Motor neuron (in vitro differentiated cells): ENCODE measurements around the gene TENM3. TPM values are rescaled to one million over a fixed set of nuclear protein-coding genes. Genes with fewer than 3 reads are reported as not detected.

Experiments used
- ATAC-seq, 8 experiments: fragments of 200-7000 bp; cut with Tn5 transposase; replicated peaks in 6 of 8; 2 replicates each; pipeline ENCODE4 v1.8.0; 2021; ENCODE audit warnings: mild to moderate bottlenecking in 8 of 8, moderate library complexity in 8 of 8
- H3K27ac ChIP-seq, 2 donors: fragments of 250-450 bp; sonication (Bioruptor Pico); 2 replicates each; pipeline ENCODE4 v1.9.0; 2021; ENCODE audit warnings: antibody characterized with exemption in 2 of 2, mild to moderate bottlenecking in 2 of 2, moderate library complexity in 1 of 2
- H3K4me1 ChIP-seq, 2 donors: fragments of 250-450 bp; sonication (Bioruptor Pico); replicated peaks in 1 of 2; 2 replicates each; pipeline ENCODE4 v1.6.1; 2021; ENCODE audit warnings: antibody characterized with exemption in 2 of 2, mild to moderate bottlenecking in 2 of 2, moderate library complexity in 1 of 2
- H3K4me3 ChIP-seq, 5 donors: fragments of 250-450 bp; sonication (Bioruptor Pico); 2 replicates each; pipeline ENCODE4 v1.9.0; 2021; ENCODE audit warnings: antibody characterized with exemption in 5 of 5, mild to moderate bottlenecking in 5 of 5, moderate library complexity in 4 of 5
- WGBS, 10 experiments: fragments of 450-650 bp; shearing (Covaris generic); methylation state at CpG; one replicate each; pipeline ENCODE4 v1.0.0; 2022; 5-methylcytosine and 5-hydroxymethylcytosine counted together
- in situ Hi-C, 9 experiments: fragments of 400-800 bp; cut with MboI; loops; one replicate each; pipeline ENCODE4 v1.15.0; 2021; ENCODE audit warnings: low sequenced_read_pairs in 9 of 9, low pct_unique_long_range_greater_than_20kb in 2 of 9; ENCODE audit not compliant: unreplicated experiment in 9 of 9
- total RNA-seq, 8 experiments: library from RNA; unstranded; fragments of 300-600 nt; gene quantifications; 2 replicates each; pipeline versions ENCODE4 v1.2.3 to v1.2.4, GENCODE V29; 2022

Gene TENM3
- total RNA-seq, 8 experiments from 2014 or later, result 9.1 to 129 (median 42.0) TPM

- Histone ChIP-seq H3K27ac (no peak overlapping the region), H3K4me1 (no peaks in the 10 kb centered on the region), H3K4me3 (no peak overlapping the region)
- no peak for ATAC-seq
- WGBS, 10 experiments, result 43 to 100% (median 94%) methylated on average over 2 to 7 of the region's 7 CpGs
- in situ Hi-C loops, result loop anchor here in 1 of 9 experiments (10.0 kb wide), 1 partner anchor 68 kb away; no protein-coding TSS in a partner anchor
Measured at GRCh38 chr4:182486881-182487280, 243.7 kb downstream of the TENM3 start.

DNA sequence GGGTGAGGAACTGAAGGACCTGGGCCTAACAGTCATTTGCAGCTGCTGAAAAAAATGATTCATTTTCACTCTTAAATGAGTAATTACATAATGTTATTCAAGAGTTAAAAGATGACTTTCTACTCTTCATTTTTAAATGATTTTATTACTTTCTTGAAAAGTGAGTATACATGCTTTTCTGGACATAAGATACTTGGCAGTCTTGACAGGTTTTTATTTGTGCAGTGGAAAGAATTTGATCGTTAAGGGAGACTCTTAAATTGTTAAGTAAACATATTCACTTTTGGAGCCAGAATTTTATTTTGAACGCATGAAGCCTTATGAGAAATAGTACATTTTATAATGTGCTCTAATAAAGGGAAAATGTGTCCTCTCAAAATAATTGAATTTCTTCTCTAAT, 245.7 kb downstream of the TENM3 start:
- in situ Hi-C loops, result loop anchor here in 1 of 9 experiments (10.0 kb wide), 1 partner anchor 66 kb away; no protein-coding TSS in a partner anchor
- Histone ChIP-seq H3K27ac (no peak overlapping the region), H3K4me3 (no peak overlapping the region), H3K4me1 (peaks cover 0 to 5% of the 10 kb centered on the region in 2 donors)
- WGBS, 10 experiments, result 6 to 100% (median 85%) methylated on average over 2 of the region's 2 CpGs
- ATAC-seq, result no peak

DNA sequence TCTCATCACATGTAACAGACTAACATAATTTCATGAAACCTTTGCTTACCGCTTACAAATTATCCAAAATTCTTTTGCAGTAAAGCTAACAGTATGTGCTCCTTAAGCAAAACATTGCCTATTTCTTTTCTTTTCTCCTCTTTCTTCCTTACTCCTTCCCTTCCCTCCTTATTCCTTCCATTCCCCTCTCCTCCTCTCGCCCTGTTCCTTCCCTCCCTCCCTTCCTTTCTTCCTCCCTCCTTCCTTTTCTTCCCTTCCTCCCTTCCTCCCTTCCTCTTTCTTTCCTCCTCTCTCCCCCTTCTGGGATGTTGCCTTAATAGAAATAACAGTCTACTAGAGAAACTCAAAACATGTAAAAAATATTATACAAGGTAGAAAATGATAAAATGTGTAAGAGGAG, 246.4 kb downstream of the TENM3 start:
- 58 to 100% (median 96%) methylated on average over 1 to 2 of the region's 2 CpGs; no CpG with 5 or more reads in 2 of the 10 experiments for WGBS, 10 experiments
- ATAC-seq, result no peak
- in situ Hi-C loops, result loop anchor here in 1 of 9 experiments (10.0 kb wide), 1 partner anchor 65 kb away; no protein-coding TSS in a partner anchor
- Histone ChIP-seq H3K27ac (no peak overlapping the region), H3K4me3 (no peak overlapping the region), H3K4me1 (peaks cover 0 to 9% of the 10 kb centered on the region in 2 donors)

GRCh38 chr4:182491719-182492118, 248.5 kb downstream of the TENM3 start:
- H3K27ac ChIP-seq, result no peak overlapping the region
- no peak overlapping the region for H3K4me3 ChIP-seq
- in situ Hi-C loops, result no loop called here
- ATAC-seq, result no peak
- peaks cover 10 to 29% of the 10 kb centered on the region in 2 donors for H3K4me1 ChIP-seq

- H3K27ac ChIP-seq, result no peak overlapping the region
- in situ Hi-C loops, result no loop called here
- peak in 3 of 8 experiments; percentile 57 to 96 (median 86) for ATAC-seq
- peaks cover 10 to 29% of the 10 kb centered on the region in 2 donors for H3K4me1 ChIP-seq
- 0 to 100% (median 86%) methylated on average over 1 to 3 of the region's 3 CpGs for WGBS, 10 experiments
- H3K4me3 ChIP-seq, result no peak overlapping the region
Measured at GRCh38 chr4:182492423-182492822, 249.2 kb downstream of the TENM3 start.

DNA sequence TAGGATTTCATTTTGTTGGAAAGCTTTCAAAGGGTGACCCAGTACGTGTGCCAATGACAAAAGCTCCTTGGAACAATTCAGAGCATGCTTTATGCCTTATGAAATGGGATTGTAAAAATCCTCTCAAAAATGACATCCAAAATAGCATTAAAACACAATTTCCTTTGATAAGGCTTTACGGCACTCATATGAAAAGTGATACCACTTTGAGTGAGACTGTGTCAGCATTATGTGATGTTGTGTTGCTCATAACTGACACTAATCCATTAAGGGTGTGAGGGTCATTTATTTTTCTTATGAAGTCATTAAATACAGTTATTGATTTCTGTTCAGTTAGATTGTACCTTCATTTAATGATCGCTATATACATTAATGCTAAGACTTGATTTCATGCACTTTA, 250.2 kb downstream of the TENM3 start:
- ATAC-seq, result no peak
- WGBS, 10 experiments, result 47 to 100% (median 93%) methylated on average over 2 to 3 of the region's 3 CpGs; no CpG with 5 or more reads in 1 of the 10 experiments
- in situ Hi-C loops, result no loop called here

GRCh38 chr4:182494103-182494502, 250.9 kb downstream of the TENM3 start:
- 0 to 100% (median 92%) methylated on average over 1 to 2 of the region's 2 CpGs for WGBS, 10 experiments
- H3K4me1 ChIP-seq, result peaks cover 10 to 29% of the 10 kb centered on the region in 2 donors
- no peak for ATAC-seq
- no peak overlapping the region for H3K27ac ChIP-seq
- no peak overlapping the region for H3K4me3 ChIP-seq
- in situ Hi-C loops, result no loop called here

More for the DNA sequence above, 250.2 kb downstream of the TENM3 start:
- Histone ChIP-seq H3K27ac (no peak overlapping the region), H3K4me1 (peaks cover 10 to 29% of the 10 kb centered on the region in 2 donors), H3K4me3 (no peak overlapping the region)

- WGBS, 10 experiments, result 29 to 93% (median 70%) methylated on average over 2 to 5 of the region's 5 CpGs; no CpG with 5 or more reads in 1 of the 10 experiments
- Histone ChIP-seq H3K4me3 (no peak overlapping the region), H3K4me1 (peaks cover 10 to 29% of the 10 kb centered on the region in 2 donors), H3K27ac (no peak overlapping the region)
- peak in 5 of 8 experiments; percentile 19 to 85 (median 56) for ATAC-seq
- in situ Hi-C loops, result no loop called here
Measured at GRCh38 chr4:182495031-182495430, 251.8 kb downstream of the TENM3 start.

- in situ Hi-C loops, result no loop called here
- ATAC-seq, result no peak
- WGBS, 10 experiments, result 25 to 100% (median 71%) methylated on average over 1 to 6 of the region's 6 CpGs
- H3K4me3 ChIP-seq, result no peak overlapping the region
- H3K4me1 ChIP-seq, result peaks cover 10 to 29% of the 10 kb centered on the region in 2 donors
- H3K27ac ChIP-seq, result no peak overlapping the region
Measured at GRCh38 chr4:182495645-182496385, 252.6 kb downstream of the TENM3 start.

DNA sequence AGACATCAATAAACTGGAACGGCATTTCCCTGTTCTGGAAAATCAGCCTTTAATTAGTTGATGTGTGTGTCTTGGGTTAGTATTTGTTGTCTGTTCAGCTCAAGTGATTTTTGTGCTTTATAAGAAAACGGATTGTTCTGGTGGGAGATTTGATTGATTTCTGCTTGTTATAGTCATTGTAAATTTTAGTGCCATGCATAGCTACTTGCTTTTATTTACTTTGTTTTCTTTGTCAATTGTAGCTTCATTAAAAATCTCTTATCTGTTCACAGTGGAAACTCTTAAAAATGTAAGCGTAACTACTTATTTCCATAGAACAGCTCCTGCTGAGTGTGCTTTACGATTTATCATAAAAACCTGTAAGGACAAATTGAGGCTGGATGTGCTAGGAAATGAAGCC, 253.2 kb downstream of the TENM3 start:
- no peak overlapping the region for H3K27ac ChIP-seq
- no peak overlapping the region for H3K4me3 ChIP-seq
- H3K4me1 ChIP-seq, result peaks cover 10 to 29% of the 10 kb centered on the region in 2 donors
- in situ Hi-C loops, result no loop called here
- no peak for ATAC-seq
- WGBS, 10 experiments, result 20 to 100% (median 52%) methylated on average over 1 to 4 of the region's 4 CpGs

GRCh38 chr4:182502064-182502463, 258.9 kb downstream of the TENM3 start:
- Histone ChIP-seq H3K4me1 (peaks cover 0 to 7% of the 10 kb centered on the region in 2 donors), H3K27ac (no peak overlapping the region), H3K4me3 (no peak overlapping the region)
- WGBS, 10 experiments, result 16 to 100% (median 71%) methylated on average over 2 to 5 of the region's 5 CpGs; no CpG with 5 or more reads in 1 of the 10 experiments
- no peak for ATAC-seq
- in situ Hi-C loops, result no loop called here

DNA sequence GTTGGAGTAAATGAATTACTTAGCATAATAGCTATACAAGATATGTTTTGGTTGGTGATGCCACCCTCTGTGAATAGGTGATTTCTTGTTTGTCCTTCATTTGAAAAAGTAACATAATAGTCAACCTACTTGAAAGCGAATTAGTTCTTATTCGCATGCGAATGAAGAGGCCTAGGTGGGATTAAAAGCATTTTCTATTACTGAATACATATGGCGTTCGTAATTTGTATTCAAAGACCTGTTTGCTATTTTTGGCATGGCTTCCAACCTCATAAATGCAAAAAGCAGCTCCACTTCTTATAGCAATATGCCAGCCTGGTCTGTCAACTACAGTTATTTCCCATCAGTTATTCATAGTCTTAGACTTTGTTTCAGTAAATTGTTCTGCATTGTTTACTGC, 261.3 kb downstream of the TENM3 start:
- no peak overlapping the region for H3K4me3 ChIP-seq
- in situ Hi-C loops, result no loop called here
- no peak overlapping the region for H3K27ac ChIP-seq
- peak in 1 of 8 experiments; percentile 90 for ATAC-seq
- H3K4me1 ChIP-seq, result peaks cover 0 to 11% of the 10 kb centered on the region in 2 donors
- WGBS, 10 experiments, result 14 to 87% (median 69%) methylated on average over 3 to 5 of the region's 5 CpGs; no CpG with 5 or more reads in 1 of the 10 experiments

- 0 to 100% (median 65%) methylated on average over 1 to 3 of the region's 3 CpGs; no CpG with 5 or more reads in 1 of the 10 experiments for WGBS, 10 experiments
- Histone ChIP-seq H3K4me1 (peaks cover 0 to 11% of the 10 kb centered on the region in 2 donors), H3K27ac (no peak overlapping the region), H3K4me3 (no peak overlapping the region)
- no peak for ATAC-seq
- in situ Hi-C loops, result no loop called here
Measured at GRCh38 chr4:182507805-182508204, 264.6 kb downstream of the TENM3 start.
